Medulla oblongata (tissue), 1 donor: ENCODE measurements around the gene HELZ.
"Not testable (repeated sequence)": the region's sequence is repeated elsewhere in the genome, so short reads cannot be mapped to it uniquely, and the experiment has no call there.

Experiments
- DNase-seq: peaks from one replicate; pipeline ENCODE4 v3.0.0-alpha.2; 2015; ENCODE audit errors: extremely low spot score

Gene HELZ

GRCh38 chr17:67270416-67270815, 25.4 kb upstream of the HELZ start:
- DNase-seq = no peak

- DNase-seq = no peak
These were observed 21.5 kb upstream of the HELZ start for GRCh38 chr17:67266496-67266895.

- DNase-seq = no peak
These were observed 20.5 kb upstream of the HELZ start for GRCh38 chr17:67265436-67266019.

DNA sequence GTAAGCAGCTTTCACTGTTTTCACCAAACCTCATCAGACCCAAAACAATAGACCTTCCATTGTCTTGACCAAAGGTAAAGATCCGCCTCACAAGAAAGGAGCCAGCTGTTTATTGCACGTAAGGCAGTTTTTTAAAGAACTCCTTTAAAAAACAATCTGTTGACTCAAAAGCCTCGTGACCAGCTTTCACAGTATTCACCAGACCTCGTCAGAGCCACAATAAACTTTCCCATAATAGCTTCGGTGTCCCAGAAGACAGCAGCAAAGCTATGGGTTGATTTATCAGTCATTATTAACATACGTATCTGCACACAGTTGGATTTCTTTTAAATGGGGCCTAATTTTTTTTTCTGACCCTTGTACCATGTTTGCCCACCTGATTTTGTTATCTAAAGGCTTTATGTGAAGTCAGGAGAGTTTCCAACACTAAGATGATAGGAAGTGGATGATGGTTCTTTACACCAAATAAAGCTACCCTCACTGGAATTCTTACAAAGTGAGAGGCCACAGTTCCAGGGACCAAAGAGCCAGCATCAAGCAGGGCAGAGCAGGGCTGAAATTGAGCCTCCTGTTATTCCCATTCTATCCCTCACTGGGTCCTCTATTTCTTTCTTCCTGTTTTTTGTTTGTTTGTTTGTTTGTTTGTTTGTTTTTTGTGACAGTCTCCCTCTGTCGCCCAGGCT, 17.6 kb upstream of the HELZ start:
- DNase-seq = no peak

GRCh38 chr17:67260170-67260987, 15.4 kb upstream of the HELZ start:
- DNase-seq = no peak

GRCh38 chr17:67258821-67259468, 13.9 kb upstream of the HELZ start:
- peak; percentile 46 for DNase-seq

DNA sequence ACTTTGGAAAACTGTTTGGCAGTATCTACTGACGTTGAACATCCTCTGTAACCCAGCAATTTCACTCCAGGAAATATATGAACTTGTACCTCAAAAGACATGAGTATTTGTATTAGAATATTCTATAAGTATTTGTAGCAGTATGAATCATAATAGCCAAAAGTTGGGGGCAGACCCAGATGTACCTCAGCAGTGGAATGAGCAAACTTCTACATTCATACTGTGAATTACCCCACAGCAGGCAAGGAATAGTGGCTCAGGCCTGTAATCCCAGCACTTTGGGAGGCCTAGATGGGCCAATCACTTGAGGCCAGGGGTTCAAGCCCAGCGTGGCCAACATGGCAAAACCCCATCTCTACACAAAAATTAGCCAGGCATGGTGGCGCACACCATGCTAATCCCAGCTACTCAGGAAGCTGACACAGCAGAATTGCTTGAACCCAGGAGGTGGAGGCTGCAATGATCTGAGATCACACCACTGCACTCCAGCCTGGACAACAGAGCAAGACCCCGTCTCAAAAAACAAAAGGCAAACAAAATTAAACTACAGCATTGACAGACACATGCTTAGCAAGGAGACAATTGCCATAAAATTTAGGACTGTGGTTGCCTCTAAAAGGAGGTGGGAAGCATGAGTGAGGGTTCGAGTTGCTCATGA, 11.2 kb upstream of the HELZ start:
- no peak for DNase-seq

DNA sequence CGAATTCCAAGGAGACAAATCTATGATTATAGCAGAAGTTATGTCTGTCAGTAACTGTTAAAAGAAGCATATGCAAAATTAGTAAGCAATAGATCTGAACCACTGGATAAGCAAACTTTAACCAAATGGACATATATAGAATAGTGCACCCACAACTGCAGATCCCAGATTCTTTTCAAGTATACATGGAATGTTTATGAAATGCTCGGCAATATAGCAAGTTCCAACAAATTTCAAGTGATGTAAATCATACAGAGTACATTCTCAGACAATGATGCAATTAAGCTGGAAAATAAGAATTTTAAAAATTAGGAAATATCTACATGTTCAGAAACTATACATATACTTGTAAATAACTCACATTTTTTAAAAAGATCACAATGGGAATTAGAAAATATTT, 8.4 kb upstream of the HELZ start:
- no peak for DNase-seq

DNA sequence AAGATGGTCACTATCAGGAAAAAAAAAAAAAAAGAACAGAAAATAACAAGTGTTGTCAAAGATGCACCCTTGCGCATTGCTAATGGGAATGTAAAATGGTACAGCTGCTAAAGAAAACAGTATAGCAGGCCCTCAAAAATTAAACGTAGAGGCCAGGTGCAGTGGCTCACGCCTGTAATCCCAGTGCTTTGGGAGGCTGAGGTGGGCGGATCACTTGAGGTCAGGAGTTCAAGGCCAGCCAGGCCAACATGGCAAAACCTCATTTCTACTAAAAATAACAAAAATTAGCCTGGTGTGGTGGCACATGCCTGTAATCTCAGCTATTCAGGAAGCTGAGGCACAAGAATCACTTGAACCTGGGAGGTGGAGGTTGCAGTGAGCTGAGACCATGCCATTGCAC, 6.6 kb upstream of the HELZ start:
- not testable (repeated sequence) for DNase-seq

DNA sequence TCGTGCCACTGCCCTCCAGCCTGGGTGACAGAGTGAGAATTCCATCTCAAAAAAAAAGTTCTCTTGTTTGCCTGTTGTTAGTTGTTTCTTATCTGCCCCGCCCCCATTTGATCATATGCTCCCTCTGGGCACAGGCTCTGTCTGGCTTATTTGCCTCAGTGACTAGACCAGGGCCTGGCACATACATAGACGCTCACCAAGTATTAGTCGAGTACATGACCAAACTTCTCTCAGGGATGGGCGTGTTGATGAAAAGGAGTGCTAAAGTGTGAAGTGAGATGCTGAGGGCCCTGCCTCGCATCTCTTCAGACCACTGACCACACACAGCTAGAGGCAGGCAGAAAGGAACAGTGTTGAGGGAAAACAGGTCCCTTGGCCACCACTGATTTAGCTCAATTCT, 3.3 kb upstream of the HELZ start:
- no peak for DNase-seq

GRCh38 chr17:67247416-67247900, 2.5 kb upstream of the HELZ start:
- no peak for DNase-seq

GRCh38 chr17:67246653-67247415, 1.8 kb upstream of the HELZ start:
- DNase-seq = no peak

GRCh38 chr17:67246403-67246652, 1.3 kb upstream of the HELZ start:
- DNase-seq = no peak

DNA sequence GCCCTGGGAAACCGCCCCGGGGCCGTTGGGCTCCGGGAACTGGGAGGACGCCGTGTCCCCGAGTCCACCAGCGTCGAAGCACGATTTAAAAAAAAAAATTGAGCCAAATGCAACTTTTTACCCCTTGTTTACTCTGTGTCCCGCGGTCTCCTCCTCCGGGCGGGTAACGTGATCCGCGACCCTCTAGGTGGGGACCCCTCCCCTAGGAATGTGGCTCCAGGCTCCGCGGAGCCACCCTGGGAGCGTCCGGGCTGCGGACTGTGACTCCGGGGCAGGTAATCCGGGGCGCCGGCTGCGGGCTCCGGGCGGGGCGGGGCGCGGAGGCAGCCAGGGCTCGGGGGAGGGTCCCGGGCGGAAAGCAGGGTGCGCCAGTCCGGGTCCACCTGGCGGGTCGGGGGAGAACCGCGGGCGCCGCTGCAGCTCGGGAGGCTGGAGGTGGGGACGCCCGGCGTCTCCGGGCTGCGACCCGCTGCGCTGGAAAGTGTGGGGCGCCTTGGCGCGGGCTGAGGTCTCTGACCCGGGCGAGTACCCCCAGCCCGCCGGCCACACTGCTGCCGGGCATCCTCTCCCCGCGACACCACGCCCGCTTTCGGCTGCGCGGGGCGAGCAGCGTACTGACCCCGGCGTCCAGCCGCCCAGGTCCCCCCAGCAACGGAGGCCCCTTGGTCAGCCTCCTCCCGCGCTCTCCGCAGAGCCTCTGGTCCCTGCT, 852 bp upstream of the HELZ start:
- peak; percentile 7 for DNase-seq

DNA sequence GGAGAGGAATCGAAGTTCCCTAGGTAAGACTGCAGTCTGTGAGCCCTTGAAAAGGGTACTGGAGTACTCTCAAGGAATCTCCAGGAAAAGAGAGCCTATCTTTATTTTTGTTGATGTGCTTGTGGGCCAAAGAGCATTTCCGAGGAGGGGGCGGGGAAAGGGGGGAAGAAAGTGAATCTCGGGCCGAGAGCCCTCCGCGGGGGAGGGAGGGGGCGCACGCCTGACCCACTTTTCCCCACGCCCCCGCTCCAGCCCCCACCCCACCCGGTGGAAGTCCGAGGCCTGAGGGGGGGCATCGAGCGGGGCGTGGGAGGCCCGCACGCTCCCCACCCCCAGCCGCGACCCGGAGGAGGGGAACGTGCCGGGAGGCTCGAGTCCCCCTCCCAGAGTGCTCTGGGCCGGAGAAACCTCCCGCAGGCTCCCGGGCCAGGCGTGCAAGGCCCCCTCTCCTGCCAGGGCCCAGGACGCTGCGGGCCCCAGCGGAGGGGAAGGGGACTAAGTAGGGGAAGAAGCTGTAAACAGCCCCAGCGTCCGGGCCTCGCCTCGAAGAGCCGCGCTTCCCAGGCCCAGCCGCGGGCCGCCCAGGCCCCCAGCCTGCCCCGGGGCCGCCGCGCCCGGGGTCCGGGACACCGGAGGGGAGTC, 444 bp downstream of the HELZ start:
- peak; percentile 16 for DNase-seq

DNA sequence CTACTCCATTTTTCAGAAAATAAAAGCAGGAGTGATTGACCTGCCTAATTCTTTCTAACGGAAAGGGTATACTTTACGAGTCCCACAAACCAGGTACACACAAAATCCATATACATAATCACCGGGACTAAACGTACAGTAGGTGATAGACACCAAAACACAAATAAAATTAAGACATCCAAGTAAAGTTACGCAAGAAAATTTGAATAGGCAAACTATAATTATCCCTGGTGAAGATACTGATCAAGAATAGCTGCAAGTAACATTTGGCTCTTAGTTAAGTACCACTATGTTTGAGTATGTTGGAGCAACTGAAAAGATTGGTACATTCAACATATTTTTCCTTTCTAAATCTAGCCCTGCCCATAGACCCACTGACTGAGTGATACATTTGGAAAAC, 1.7 kb downstream of the HELZ start:
- DNase-seq = no peak

GRCh38 chr17:67241719-67242341, 3.2 kb downstream of the HELZ start:
- DNase-seq = no peak

- DNase-seq = no peak
These were observed 5.4 kb downstream of the HELZ start for GRCh38 chr17:67239597-67239996.

- no peak for DNase-seq
These were observed 6.0 kb downstream of the HELZ start for GRCh38 chr17:67238991-67239390.

GRCh38 chr17:67232441-67232840, 12.6 kb downstream of the HELZ start:
- no peak for DNase-seq
